ENCODE measurements around the gene TRIM45. TPM values are rescaled to one million over a fixed set of nuclear protein-coding genes. Genes with fewer than 3 reads are reported as not detected.

Gene TRIM45, protein sequence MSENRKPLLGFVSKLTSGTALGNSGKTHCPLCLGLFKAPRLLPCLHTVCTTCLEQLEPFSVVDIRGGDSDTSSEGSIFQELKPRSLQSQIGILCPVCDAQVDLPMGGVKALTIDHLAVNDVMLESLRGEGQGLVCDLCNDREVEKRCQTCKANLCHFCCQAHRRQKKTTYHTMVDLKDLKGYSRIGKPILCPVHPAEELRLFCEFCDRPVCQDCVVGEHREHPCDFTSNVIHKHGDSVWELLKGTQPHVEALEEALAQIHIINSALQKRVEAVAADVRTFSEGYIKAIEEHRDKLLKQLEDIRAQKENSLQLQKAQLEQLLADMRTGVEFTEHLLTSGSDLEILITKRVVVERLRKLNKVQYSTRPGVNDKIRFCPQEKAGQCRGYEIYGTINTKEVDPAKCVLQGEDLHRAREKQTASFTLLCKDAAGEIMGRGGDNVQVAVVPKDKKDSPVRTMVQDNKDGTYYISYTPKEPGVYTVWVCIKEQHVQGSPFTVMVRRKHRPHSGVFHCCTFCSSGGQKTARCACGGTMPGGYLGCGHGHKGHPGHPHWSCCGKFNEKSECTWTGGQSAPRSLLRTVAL
- total RNA-seq (2014; rRNA removed; shearing (Covaris generic)) (not detected in 2 replicates), total RNA-seq (2022) (not detected in 2 replicates), Bru-seq, nascent RNA (not detected), BruChase-seq, experiment 1, labeled RNA remaining after a 6-hour chase (percentile 5 among the genes with signal in this experiment), BruChase-seq, experiment 2, labeled RNA remaining after a 2-hour chase (percentile 13 among the genes with signal in this experiment)
- long read RNA-seq, result 0 reads

GRCh38 chr1:117121589-117122329 lies at the start of gene TRIM45:
Gene TRIM45 (minus strand): TSS chr1:117121749. CDS start chr1:117121201, 548 bp downstream.
- CTCF ChIA-PET (ENCODE audit: unreplicated experiment), result interaction anchor here (0.6 kb wide), 1 partner anchor 10 kb away, joined by 3 read pairs; no protein-coding TSS in a partner anchor

DNA sequence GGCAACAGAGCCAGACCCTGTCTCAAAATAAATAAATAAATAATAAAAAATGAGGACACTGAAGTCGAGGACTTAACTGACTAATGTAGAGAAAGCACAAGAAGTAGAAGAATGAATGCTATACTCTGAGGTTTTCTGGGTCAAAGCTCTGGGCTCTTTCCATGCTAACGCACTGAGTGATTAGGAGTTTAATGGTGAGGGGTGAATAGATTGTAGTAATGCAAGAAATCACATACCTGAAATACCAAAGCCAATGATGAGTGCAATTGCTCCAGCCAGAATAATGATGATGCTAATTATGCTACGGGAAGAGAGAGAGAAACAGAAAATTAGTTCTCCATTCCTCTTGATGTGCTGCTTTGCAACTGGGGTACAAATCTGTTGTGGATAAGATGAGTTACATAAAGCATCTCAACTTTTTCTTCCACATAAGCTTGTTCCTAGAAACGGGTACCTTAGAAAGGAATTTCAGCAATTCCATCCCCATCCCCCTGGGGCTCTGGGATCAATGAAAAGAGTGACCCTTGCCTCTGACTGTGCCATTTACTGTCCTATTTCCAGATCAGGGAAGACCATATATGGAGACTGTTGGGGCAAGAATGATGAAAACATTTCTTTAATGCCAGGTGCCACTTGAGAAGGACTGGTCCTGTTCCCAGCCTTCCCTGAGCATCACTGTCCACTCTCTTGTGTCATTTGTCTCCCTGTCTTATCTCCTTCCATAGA lies 48.5 kb upstream of the TRIM45 start:
- CTCF ChIA-PET (ENCODE audit: unreplicated experiment), result no interaction called here
- H2AFZ ChIP-seq (ENCODE audit: low read length), result no peak overlapping the region
- intact Hi-C loops (cut with micrococcal nuclease; ENCODE audit: unreplicated experiment), result no loop called here
- H3K9me2 ChIP-seq (ENCODE audit: insufficient read depth, low read length), result no peaks in the 10 kb centered on the region
- H3K79me2 ChIP-seq (ENCODE audit: insufficient read depth, low read depth, low read length), result no peaks in the 10 kb centered on the region
- H3K4me2 ChIP-seq (ENCODE audit: low read length), result no peak overlapping the region
- no peak overlapping the region for H3K27ac ChIP-seq (ENCODE audit: low read depth, low read length, poor library complexity, severe bottlenecking)
- POLR2A ChIA-PET, result no interaction called here
- no peaks in the 10 kb centered on the region for H3K9me3 ChIP-seq (ENCODE audit: low read length)
- no peaks in the 10 kb centered on the region for H3K4me1 ChIP-seq (ENCODE audit: insufficient read depth, low read length, poor library complexity, severe bottlenecking)
- no peak overlapping the region for H3K4me3 ChIP-seq (ENCODE audit: low read depth, low read length, poor library complexity, severe bottlenecking)
- DNase-seq (ENCODE audit: low spot score), result no peak
- no peak for TF ChIP-seq EZH2phosphoT487 (IDR thresholded peaks at IDR 0.05; ENCODE audit: borderline replicate concordance, low read depth, low read length)
- TF ChIP-seq, protein P1, sequence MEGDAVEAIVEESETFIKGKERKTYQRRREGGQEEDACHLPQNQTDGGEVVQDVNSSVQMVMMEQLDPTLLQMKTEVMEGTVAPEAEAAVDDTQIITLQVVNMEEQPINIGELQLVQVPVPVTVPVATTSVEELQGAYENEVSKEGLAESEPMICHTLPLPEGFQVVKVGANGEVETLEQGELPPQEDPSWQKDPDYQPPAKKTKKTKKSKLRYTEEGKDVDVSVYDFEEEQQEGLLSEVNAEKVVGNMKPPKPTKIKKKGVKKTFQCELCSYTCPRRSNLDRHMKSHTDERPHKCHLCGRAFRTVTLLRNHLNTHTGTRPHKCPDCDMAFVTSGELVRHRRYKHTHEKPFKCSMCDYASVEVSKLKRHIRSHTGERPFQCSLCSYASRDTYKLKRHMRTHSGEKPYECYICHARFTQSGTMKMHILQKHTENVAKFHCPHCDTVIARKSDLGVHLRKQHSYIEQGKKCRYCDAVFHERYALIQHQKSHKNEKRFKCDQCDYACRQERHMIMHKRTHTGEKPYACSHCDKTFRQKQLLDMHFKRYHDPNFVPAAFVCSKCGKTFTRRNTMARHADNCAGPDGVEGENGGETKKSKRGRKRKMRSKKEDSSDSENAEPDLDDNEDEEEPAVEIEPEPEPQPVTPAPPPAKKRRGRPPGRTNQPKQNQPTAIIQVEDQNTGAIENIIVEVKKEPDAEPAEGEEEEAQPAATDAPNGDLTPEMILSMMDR (conservative IDR thresholded peaks at IDR 0.05; ENCODE audit: low read length), result no peak
- no TSS peak for BruUV-seq (replicated peaks)
- H4K20me1 ChIP-seq (ENCODE audit: insufficient read depth, low read length), result no peaks in the 10 kb centered on the region
- no peaks in the 10 kb centered on the region for H3K36me3 ChIP-seq (ENCODE audit: insufficient read depth, low read length)

More at GRCh38 chr1:117121589-117122329, at the start of gene TRIM45:
- Histone ChIP-seq H3K9me2 (ENCODE audit: insufficient read depth, low read length) (no peaks in the 10 kb centered on the region), H3K4me2 (ENCODE audit: low read length) (peak within 1 kb of the TSS; percentile 2; the same call in 1 of the 2 replicates), H3K79me2 (ENCODE audit: insufficient read depth, low read depth, low read length) (no peaks in the 10 kb centered on the region), H3K36me3 (ENCODE audit: insufficient read depth, low read length) (no peaks in the 10 kb centered on the region), H3K27ac (ENCODE audit: low read depth, low read length, poor library complexity, severe bottlenecking) (no peak within 1 kb of the TSS), H4K20me1 (ENCODE audit: insufficient read depth, low read length) (no peaks in the 10 kb centered on the region), H3K4me1 (ENCODE audit: insufficient read depth, low read length, poor library complexity, severe bottlenecking) (no peaks in the 10 kb centered on the region), H3K9me3 (ENCODE audit: low read length) (no peaks in the 10 kb centered on the region), H3K4me3 (ENCODE audit: low read depth, low read length, poor library complexity, severe bottlenecking) (no peak within 1 kb of the TSS), H2AFZ (ENCODE audit: low read length) (no peak within 1 kb of the TSS)
- no peak for DNase-seq (ENCODE audit: low spot score)
- POLR2A ChIA-PET, result no interaction called here
- no TSS peak for BruUV-seq (replicated peaks)
- TF ChIP-seq, protein P1 (conservative IDR thresholded peaks at IDR 0.05; ENCODE audit: low read length), result peak; percentile 49
- no peak for TF ChIP-seq EZH2phosphoT487 (IDR thresholded peaks at IDR 0.05; ENCODE audit: borderline replicate concordance, low read depth, low read length)
- intact Hi-C loops (cut with micrococcal nuclease; ENCODE audit: unreplicated experiment), result no loop called here

Measured in OCI-LY7 (cell line).